ENCODE results near the gene COL15A1. TPM values are rescaled to one million over a fixed set of nuclear protein-coding genes. Genes with fewer than 3 reads are reported as not detected.

The COL15A1 gene
- total RNA-seq, 1 experiment from 2014 or later: not detected

GRCh38 chr9:99093492-99093791 is 149.7 kb downstream of the COL15A1 start:
- no peak for DNase-seq
- Mint-ChIP-seq H3K27me3 (ENCODE audit: low read depth) (peaks cover 8% of the 10 kb centered on the region), H3K36me3 (ENCODE audit: insufficient read depth in 1 of 3, low read depth in 3 of 3) (peaks cover 2 to 5% (median 5%) of the 10 kb centered on the region in 3 experiments; a peak in 5 of 7 replicates), H3K4me1 (peaks cover 13 to 17% of the 10 kb centered on the region in 2 experiments), H3K4me3 (no peak overlapping the region), H3K27ac (no peak overlapping the region), H3K9me3 (peaks cover 13 to 15% of the 10 kb centered on the region in 2 experiments)
- H2BK12ac ChIP-seq (ENCODE audit: insufficient read length, low read depth, low read length): no peak overlapping the region
- H3K79me1 ChIP-seq (ENCODE audit: insufficient read depth, low read depth, low read length, poor library complexity, severe bottlenecking): no peaks in the 10 kb centered on the region
- no peak overlapping the region for H2BK20ac ChIP-seq (ENCODE audit: low read depth, low read length, poor library complexity, severe bottlenecking)
- H3K4me1 ChIP-seq (ENCODE audit: insufficient read depth, low read length): peaks cover 2% of the 10 kb centered on the region; the same call in 1 of the 2 replicates
- H3K56ac ChIP-seq (ENCODE audit: insufficient read length, low read depth, low read length): no peak overlapping the region
- H3K9ac ChIP-seq (ENCODE audit: extremely low read depth, insufficient read length, low read length): no peak overlapping the region
- no peaks in the 10 kb centered on the region for H3K23me2 ChIP-seq (ENCODE audit: insufficient read length, low read depth, low read length, poor library complexity, severe bottlenecking)
- no peak overlapping the region for H3K18ac ChIP-seq (ENCODE audit: insufficient read length, low read depth, low read length)
- no peak overlapping the region for H3K4me2 ChIP-seq (ENCODE audit: insufficient read depth, insufficient read length, low read length)
- peaks cover 8% of the 10 kb centered on the region for H3K9me3 ChIP-seq (ENCODE audit: control insufficient read depth, low read depth, low read length)
- no peak overlapping the region for H4K91ac ChIP-seq (ENCODE audit: insufficient read length, low read depth, low read length)
- no peak overlapping the region for H2BK120ac ChIP-seq (ENCODE audit: low read depth, low read length, poor library complexity, severe bottlenecking)
- no peak overlapping the region for H3T11ph ChIP-seq (ENCODE audit: low read length)
- no peak overlapping the region for H4K5ac ChIP-seq (ENCODE audit: insufficient read length, low read depth, low read length)
- H2AFZ ChIP-seq (ENCODE audit: low read length): no peak overlapping the region
- no peak overlapping the region for H3K4ac ChIP-seq (ENCODE audit: low read depth, low read length)
- H2BK15ac ChIP-seq (ENCODE audit: low read depth, low read length): no peak overlapping the region
- H3K14ac ChIP-seq (ENCODE audit: insufficient read depth, low read length): no peak overlapping the region
- WGBS (ENCODE audit: extremely low coverage, insufficient read length, low lambda C conversion rate): no CpG with 5 or more reads among the region's 3 CpGs
- no peak overlapping the region for H2AK5ac ChIP-seq (ENCODE audit: insufficient read length, low read length)
- no peaks in the 10 kb centered on the region for H4K20me1 ChIP-seq (ENCODE audit: control insufficient read depth, insufficient read depth, insufficient read length)
- no peaks in the 10 kb centered on the region for H3K79me2 ChIP-seq (ENCODE audit: insufficient read depth, low read length)
- no peak overlapping the region for H2BK5ac ChIP-seq (ENCODE audit: insufficient read length, low read length)
- TF ChIP-seq, protein P1, sequence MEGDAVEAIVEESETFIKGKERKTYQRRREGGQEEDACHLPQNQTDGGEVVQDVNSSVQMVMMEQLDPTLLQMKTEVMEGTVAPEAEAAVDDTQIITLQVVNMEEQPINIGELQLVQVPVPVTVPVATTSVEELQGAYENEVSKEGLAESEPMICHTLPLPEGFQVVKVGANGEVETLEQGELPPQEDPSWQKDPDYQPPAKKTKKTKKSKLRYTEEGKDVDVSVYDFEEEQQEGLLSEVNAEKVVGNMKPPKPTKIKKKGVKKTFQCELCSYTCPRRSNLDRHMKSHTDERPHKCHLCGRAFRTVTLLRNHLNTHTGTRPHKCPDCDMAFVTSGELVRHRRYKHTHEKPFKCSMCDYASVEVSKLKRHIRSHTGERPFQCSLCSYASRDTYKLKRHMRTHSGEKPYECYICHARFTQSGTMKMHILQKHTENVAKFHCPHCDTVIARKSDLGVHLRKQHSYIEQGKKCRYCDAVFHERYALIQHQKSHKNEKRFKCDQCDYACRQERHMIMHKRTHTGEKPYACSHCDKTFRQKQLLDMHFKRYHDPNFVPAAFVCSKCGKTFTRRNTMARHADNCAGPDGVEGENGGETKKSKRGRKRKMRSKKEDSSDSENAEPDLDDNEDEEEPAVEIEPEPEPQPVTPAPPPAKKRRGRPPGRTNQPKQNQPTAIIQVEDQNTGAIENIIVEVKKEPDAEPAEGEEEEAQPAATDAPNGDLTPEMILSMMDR (conservative IDR thresholded peaks at IDR 0.05): no peak
- H3K27me3 ChIP-seq (ENCODE audit: insufficient read depth, low read length): no peaks in the 10 kb centered on the region
- H4K8ac ChIP-seq (replicated peaks; ENCODE audit: insufficient read length, low read depth, low read length): no peak overlapping the region
- H3K23ac ChIP-seq (ENCODE audit: insufficient read length, low read depth, low read length): no peak overlapping the region
- no peak overlapping the region for H3K27ac ChIP-seq (ENCODE audit: insufficient read length, low read depth, low read length)
